Measurements from ENCODE around the gene PRPF18.

Gene PRPF18

GRCh38 chr10:13612654-13613373, 26.0 kb downstream of the PRPF18 start:
- Histone ChIP-seq H3K36me3 (peaks cover 4% of the 10 kb centered on the region), H3K9me3 (no peaks in the 10 kb centered on the region), H3K4me3 (ENCODE audit: low read depth, low read length) (no peak overlapping the region), H3K27me3 (no peaks in the 10 kb centered on the region), H3K4me1 (no peaks in the 10 kb centered on the region; the same call in 1 of the 2 replicates)
- no peak for DNase-seq
- no peak for TF ChIP-seq CTCF (IDR thresholded peaks at IDR 0.05; ENCODE audit: low read depth, low read length)

GRCh38 chr10:13613519-13613918, 26.8 kb downstream of the PRPF18 start:
- no peak overlapping the region for H3K4me3 ChIP-seq (ENCODE audit: low read depth, low read length)
- H3K9me3 ChIP-seq, result no peaks in the 10 kb centered on the region
- no peaks in the 10 kb centered on the region; the same call in 1 of the 2 replicates for H3K4me1 ChIP-seq
- H3K36me3 ChIP-seq, result peaks cover 4% of the 10 kb centered on the region
- DNase-seq, result no peak
- peak; percentile 31 for TF ChIP-seq CTCF (IDR thresholded peaks at IDR 0.05; ENCODE audit: low read depth, low read length)
- no peaks in the 10 kb centered on the region for H3K27me3 ChIP-seq

- no peaks in the 10 kb centered on the region; the same call in 1 of the 2 replicates for H3K4me1 ChIP-seq
- H3K36me3 ChIP-seq, result peaks cover 4% of the 10 kb centered on the region
- no peak overlapping the region for H3K4me3 ChIP-seq (ENCODE audit: low read depth, low read length)
- TF ChIP-seq CTCF (IDR thresholded peaks at IDR 0.05; ENCODE audit: low read depth, low read length), result no peak
- H3K27me3 ChIP-seq, result no peaks in the 10 kb centered on the region
- DNase-seq, result peak; percentile 11
- H3K9me3 ChIP-seq, result no peaks in the 10 kb centered on the region
Measured at GRCh38 chr10:13614530-13615332, 28.0 kb downstream of the PRPF18 start.

GRCh38 chr10:13615650-13616300, 29.0 kb downstream of the PRPF18 start:
- H3K36me3 ChIP-seq, result peaks cover 4% of the 10 kb centered on the region
- H3K4me3 ChIP-seq (ENCODE audit: low read depth, low read length), result no peak overlapping the region
- DNase-seq, result no peak
- no peaks in the 10 kb centered on the region for H3K27me3 ChIP-seq
- H3K9me3 ChIP-seq, result no peaks in the 10 kb centered on the region
- no peaks in the 10 kb centered on the region; the same call in 1 of the 2 replicates for H3K4me1 ChIP-seq
- TF ChIP-seq CTCF (IDR thresholded peaks at IDR 0.05; ENCODE audit: low read depth, low read length), result no peak

GRCh38 chr10:13617116-13617515, 30.4 kb downstream of the PRPF18 start:
- no peak for TF ChIP-seq CTCF (IDR thresholded peaks at IDR 0.05; ENCODE audit: low read depth, low read length)
- H3K4me3 ChIP-seq (ENCODE audit: low read depth, low read length), result no peak overlapping the region
- H3K4me1 ChIP-seq, result no peaks in the 10 kb centered on the region; the same call in 1 of the 2 replicates
- peaks cover 4% of the 10 kb centered on the region for H3K36me3 ChIP-seq
- no peak for DNase-seq
- no peaks in the 10 kb centered on the region for H3K9me3 ChIP-seq
- no peaks in the 10 kb centered on the region for H3K27me3 ChIP-seq
